Ovary (tissue), 9 donors: Measurements from ENCODE around the gene TMEM41B. TPM values are rescaled to one million over a fixed set of nuclear protein-coding genes. Genes with fewer than 3 reads are reported as not detected.

Experiments
- DNase-seq, 5 donors: peaks; one replicate each; pipeline ENCODE4 v3.0.0-alpha.2; 2019 to 2020
- H3K27ac ChIP-seq, 2 donors: fragments of 200-600 bp; one replicate each; pipeline versions ENCODE4 v1.5.1 to v1.8.0; 2019 to 2022
- H3K27me3 ChIP-seq: fragments of 200-600 bp; one replicate; pipeline ENCODE4 v1.8.0; 2022
- H3K36me3 ChIP-seq: fragments of 200-600 bp; sonication (generic); one replicate; pipeline ENCODE4 v1.5.1; 2019
- H3K4me1 ChIP-seq: one replicate; pipeline ENCODE4 v1.8.1; 2013; ENCODE audit warnings: mild to moderate bottlenecking, moderate library complexity; ENCODE audit not compliant: insufficient read depth
- H3K4me3 ChIP-seq: fragments of 200-600 bp; sonication (generic); one replicate; pipeline ENCODE4 v1.5.1; 2017
- H3K9me3 ChIP-seq, 2 donors: fragments of 200-600 bp in 1 of 2; sonication (generic) in 1 of 2; one replicate each; pipeline versions ENCODE4 v1.5.1 to v1.8.1; 2013 to 2019; ENCODE audit warnings: mild to moderate bottlenecking in 1 of 2, moderate library complexity in 1 of 2
- EP300 ChIP-seq: sonication (generic); formaldehyde crosslinking; IDR thresholded peaks from one replicate; pipeline ENCODE4 v1.6.1; 2017; ENCODE audit warnings: antibody characterized with exemption
- POLR2A ChIP-seq: fragments of 450-650 bp; IDR thresholded peaks from one replicate; pipeline ENCODE4 v1.6.1; 2017; ENCODE audit warnings: antibody characterized with exemption, mild to moderate bottlenecking, moderate library complexity
- WGBS, 3 donors: extraction: QIAGEN DNeasy Blood & Tissue Kit in 1 of 3; methylation state at CpG; one replicate each; pipeline versions ENCODE4 v1.1.5 to v1.1.7; 2013 to 2017; 5-methylcytosine and 5-hydroxymethylcytosine counted together
- intact Hi-C, 4 donors: fragments of 100-400 bp; cut with DNase I; formaldehyde crosslinking; loops; one replicate each; pipeline versions ENCODE4 v1.11.0 to v1.15.1; 2022 to 2023
- polyA plus RNA-seq, 2 donors: library from polyadenylated mRNA; stranded (reverse); fragments of 200-250 nt in 1 of 2; fragments of 350-450 nt in 1 of 2; fragmentation: Illumina TruSeq in 1 of 2; extraction: RNeasy Lipid Tissue Mini Kit (QIAGEN cat#74804) in 1 of 2; gene quantifications; one replicate each; pipeline ENCODE4 v1.2.3, GENCODE V29; 2013 to 2014
- total RNA-seq, 7 donors: library from RNA; depleted of rRNA in 2 of 7; stranded (reverse); fragments of >200 nt in 2 of 7; fragmentation: NEBNext Ultra II Directional in 3 of 7; extraction: Animal tissue kit (Norgen Biotek cat#: 25700) in 3 of 7; gene quantifications; one replicate each; pipeline versions ENCODE4 v1.1.0 to v1.2.4, GENCODE V29; 2016 to 2023
- TF ChIP-seq, protein P1 (sequence below), 3 donors: fragments of 450-650 bp in 2 of 3; fragments of 200-600 bp in 1 of 3; IDR thresholded peaks; one replicate each; pipeline versions ENCODE4 v1.5.1 to v1.8.0; 2016 to 2022; ENCODE audit warnings: antibody characterized with exemption in 3 of 3, mild to moderate bottlenecking in 1 of 3
- donor health status: DM: no; HTN: no; CAD: no; lungs with moderate emphysema.
- donor health status: DM: no; HTN: no; CAD: no.
- donor health status: Bipolar disorder and iron deficiency.
- donor health status: DM: yes; HTN: yes; CAD: no.
- donor health status: DM: no; HTN: no; CAD: no.
- donor health status: DM: yes; HTN: yes; CAD: no.

TMEM41B gene
- total and polyA plus RNA-seq, 9 donors, result 10.0 to 29.4 (median 19.8) TPM

DNA sequence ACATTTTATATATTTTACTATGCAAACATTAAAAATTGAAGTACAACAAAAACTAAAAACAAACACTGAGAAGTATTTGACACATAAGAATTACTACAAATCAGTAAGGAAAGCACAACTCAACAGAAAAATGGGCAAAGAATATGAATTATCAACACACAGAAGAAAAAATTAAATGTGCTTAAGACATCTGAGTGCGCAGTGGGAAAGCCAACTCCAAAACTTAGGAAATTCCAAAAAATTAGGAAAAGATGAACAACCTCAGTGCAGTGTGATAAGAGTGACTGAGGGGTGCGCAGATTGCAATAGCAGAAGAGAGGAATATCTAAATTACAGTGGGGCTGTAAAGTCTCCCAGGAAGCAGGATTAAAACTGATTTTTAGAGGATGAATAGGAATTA is 1.9 kb upstream of the TMEM41B start:
- H3K9me3 ChIP-seq, result no peaks in the 10 kb centered on the region
- no peaks in the 10 kb centered on the region for H3K36me3 ChIP-seq
- TF ChIP-seq POLR2A (no peak), EP300 (no peak)
- TF ChIP-seq, protein P1, sequence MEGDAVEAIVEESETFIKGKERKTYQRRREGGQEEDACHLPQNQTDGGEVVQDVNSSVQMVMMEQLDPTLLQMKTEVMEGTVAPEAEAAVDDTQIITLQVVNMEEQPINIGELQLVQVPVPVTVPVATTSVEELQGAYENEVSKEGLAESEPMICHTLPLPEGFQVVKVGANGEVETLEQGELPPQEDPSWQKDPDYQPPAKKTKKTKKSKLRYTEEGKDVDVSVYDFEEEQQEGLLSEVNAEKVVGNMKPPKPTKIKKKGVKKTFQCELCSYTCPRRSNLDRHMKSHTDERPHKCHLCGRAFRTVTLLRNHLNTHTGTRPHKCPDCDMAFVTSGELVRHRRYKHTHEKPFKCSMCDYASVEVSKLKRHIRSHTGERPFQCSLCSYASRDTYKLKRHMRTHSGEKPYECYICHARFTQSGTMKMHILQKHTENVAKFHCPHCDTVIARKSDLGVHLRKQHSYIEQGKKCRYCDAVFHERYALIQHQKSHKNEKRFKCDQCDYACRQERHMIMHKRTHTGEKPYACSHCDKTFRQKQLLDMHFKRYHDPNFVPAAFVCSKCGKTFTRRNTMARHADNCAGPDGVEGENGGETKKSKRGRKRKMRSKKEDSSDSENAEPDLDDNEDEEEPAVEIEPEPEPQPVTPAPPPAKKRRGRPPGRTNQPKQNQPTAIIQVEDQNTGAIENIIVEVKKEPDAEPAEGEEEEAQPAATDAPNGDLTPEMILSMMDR (IDR thresholded peaks at IDR 0.05), result no peak
- H3K27me3 ChIP-seq, result no peaks in the 10 kb centered on the region
- H3K4me3 ChIP-seq, result no peak overlapping the region
- peaks cover 9% of the 10 kb centered on the region for H3K4me1 ChIP-seq
- H3K27ac ChIP-seq, result no peak overlapping the region
- 80 to 95% (median 90%) methylated on average over 2 of the region's 2 CpGs for whole genome bisulfite sequencing, 3 donors
- no peak for DNase-seq
- intact Hi-C loops, result no loop called here

DNA sequence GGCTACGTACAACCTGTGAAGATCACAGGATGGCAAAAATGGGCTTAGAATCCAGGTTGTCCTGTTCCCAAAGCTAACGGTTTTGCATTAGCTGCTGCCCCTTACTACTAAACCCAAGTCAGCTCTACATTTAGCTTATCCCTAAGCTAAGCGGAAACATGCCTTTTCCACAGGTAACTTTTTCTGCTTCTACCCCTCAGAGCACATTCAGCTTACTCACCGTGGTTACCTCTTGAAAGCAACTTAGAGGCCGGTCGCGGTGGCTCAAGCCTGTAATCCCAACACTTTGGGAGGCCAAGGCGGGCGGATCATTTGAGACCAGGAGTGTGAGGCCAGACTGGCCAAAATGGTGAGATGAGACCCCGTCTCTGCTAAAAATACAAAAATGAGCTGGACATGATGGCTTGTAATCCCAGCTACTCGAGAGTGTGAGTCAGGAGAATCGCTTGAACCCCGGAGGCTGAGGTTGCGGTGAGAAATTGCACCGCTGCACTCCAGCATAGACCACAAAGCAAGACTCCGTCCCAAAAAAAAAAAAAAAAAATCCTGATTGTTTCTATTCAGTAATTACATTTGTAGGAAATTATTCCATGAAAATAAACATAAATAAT is 790 bp upstream of the TMEM41B start:
- H3K27me3 ChIP-seq, result no peaks in the 10 kb centered on the region
- H3K36me3 ChIP-seq, result no peaks in the 10 kb centered on the region
- WGBS, 3 donors, result 62 to 63% (median 63%) methylated on average over 16 of the region's 16 CpGs
- H3K4me1 ChIP-seq, result peaks cover 9% of the 10 kb centered on the region
- intact Hi-C loops, result no loop called here
- peak in 3 of 5 donors; percentile 23 to 40 (median 35) for DNase-seq
- H3K27ac ChIP-seq, result peak overlapping the region in 1 of 2 donors; percentile 13
- H3K9me3 ChIP-seq, result no peaks in the 10 kb centered on the region
- TF ChIP-seq EP300 (no peak), POLR2A (no peak)
- TF ChIP-seq, protein P1 (IDR thresholded peaks at IDR 0.05), result no peak
- peak overlapping the region; percentile 96 for H3K4me3 ChIP-seq

- TF ChIP-seq, protein P1 (IDR thresholded peaks at IDR 0.05), result no peak
- no peak for TF ChIP-seq EP300
- TF ChIP-seq POLR2A, result no peak
- WGBS, 3 donors, result 1% methylated on average over 27 of the region's 27 CpGs
- DNase-seq, result no peak
- Histone ChIP-seq H3K36me3 (no peaks in the 10 kb centered on the region), H3K9me3 (no peaks in the 10 kb centered on the region), H3K4me1 (peaks cover 9% of the 10 kb centered on the region), H3K27me3 (no peaks in the 10 kb centered on the region), H3K27ac (peak overlapping the region; percentile 3 to 34), H3K4me3 (peak overlapping the region; percentile 96)
- intact Hi-C loops, result loop anchor here in 1 of 4 donors (1.0 kb wide), 1 partner anchor 51 kb away; no protein-coding TSS in a partner anchor
These were observed 624 bp downstream of the TMEM41B start for GRCh38 chr11:9313648-9314290.

- Histone ChIP-seq H3K4me3 (no peak overlapping the region), H3K27ac (no peak overlapping the region), H3K9me3 (no peaks in the 10 kb centered on the region), H3K4me1 (peaks cover 9% of the 10 kb centered on the region), H3K36me3 (no peaks in the 10 kb centered on the region), H3K27me3 (no peaks in the 10 kb centered on the region)
- intact Hi-C loops, result no loop called here
- no peak for DNase-seq
- WGBS, 3 donors, result 91 to 92% (median 91%) methylated on average over 3 of the region's 3 CpGs
- no peak for TF ChIP-seq EP300
- TF ChIP-seq POLR2A, result no peak
- TF ChIP-seq, protein P1 (IDR thresholded peaks at IDR 0.05), result no peak
These were observed 3.8 kb downstream of the TMEM41B start for GRCh38 chr11:9310485-9311090.
